ENCODE data around the gene HDAC3.

HDAC3 gene

GRCh38 chr5:141640051-141640415 lies 3.4 kb upstream of the HDAC3 start:
- no peak overlapping the region for H3K4me3 ChIP-seq (ENCODE audit: low read length)
- no peak for DNase-seq (ENCODE audit: low read depth)
- TF ChIP-seq, protein P1, sequence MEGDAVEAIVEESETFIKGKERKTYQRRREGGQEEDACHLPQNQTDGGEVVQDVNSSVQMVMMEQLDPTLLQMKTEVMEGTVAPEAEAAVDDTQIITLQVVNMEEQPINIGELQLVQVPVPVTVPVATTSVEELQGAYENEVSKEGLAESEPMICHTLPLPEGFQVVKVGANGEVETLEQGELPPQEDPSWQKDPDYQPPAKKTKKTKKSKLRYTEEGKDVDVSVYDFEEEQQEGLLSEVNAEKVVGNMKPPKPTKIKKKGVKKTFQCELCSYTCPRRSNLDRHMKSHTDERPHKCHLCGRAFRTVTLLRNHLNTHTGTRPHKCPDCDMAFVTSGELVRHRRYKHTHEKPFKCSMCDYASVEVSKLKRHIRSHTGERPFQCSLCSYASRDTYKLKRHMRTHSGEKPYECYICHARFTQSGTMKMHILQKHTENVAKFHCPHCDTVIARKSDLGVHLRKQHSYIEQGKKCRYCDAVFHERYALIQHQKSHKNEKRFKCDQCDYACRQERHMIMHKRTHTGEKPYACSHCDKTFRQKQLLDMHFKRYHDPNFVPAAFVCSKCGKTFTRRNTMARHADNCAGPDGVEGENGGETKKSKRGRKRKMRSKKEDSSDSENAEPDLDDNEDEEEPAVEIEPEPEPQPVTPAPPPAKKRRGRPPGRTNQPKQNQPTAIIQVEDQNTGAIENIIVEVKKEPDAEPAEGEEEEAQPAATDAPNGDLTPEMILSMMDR (conservative IDR thresholded peaks at IDR 0.05; ENCODE audit: low read depth, low read length), result no peak

DNA sequence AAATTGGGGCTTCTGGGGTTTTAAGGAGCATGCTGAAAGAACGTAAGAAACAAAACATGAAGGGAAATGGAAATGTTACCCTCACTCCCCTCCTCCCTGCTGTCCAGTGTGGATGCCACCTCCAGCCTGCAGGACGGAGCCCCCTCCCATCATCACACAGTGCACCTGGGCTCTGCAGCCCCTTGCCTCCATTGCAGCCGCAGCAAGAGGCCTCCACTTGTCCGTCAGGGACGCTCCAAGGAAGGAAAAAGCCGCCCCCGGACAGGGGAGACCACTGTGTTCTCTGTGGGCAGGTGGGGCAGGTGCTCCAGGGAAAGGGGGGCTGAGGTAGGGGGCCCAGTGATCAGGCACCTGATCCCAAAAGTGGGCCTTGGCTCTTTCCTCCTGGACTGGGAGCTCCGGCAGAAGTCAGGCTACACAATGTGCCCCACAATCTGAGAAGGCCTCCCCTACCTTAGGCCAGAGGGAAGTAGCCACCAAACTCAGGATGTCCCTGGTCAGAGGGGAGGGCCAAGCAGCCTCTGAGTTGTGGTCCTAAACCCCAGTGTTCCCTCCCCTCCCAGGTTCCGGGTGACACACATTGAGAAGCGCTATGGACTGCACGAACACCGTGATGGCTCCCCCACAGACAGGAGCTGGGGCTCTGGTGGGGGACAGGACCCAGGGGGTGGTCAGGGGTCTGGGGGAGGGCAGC lies 2.9 kb upstream of the HDAC3 start:
- TF ChIP-seq, protein P1 (conservative IDR thresholded peaks at IDR 0.05; ENCODE audit: low read depth, low read length), result no peak
- no peak for DNase-seq (ENCODE audit: low read depth)
- no peak overlapping the region for H3K4me3 ChIP-seq (ENCODE audit: low read length)

DNA sequence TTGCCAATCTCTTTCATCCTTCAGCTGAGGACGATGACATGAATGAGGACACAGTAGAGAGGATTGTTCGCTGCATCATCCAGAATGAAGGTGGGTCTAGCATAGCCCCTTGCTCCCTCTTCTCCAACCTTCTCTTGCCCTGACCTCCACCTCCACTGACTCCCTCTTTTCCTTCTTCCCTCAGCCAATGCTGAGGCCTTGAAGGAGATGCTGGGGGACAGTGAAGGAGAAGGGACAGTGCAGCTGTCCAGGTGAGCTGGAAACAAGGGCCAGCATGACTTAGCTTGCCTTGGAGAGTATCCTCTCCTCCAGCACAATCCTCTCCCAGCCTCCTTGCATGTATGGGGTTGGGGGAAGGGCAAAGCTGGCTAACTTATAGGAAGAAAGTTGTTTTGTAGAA lies 2.1 kb upstream of the HDAC3 start:
- TF ChIP-seq, protein P1 (conservative IDR thresholded peaks at IDR 0.05; ENCODE audit: low read depth, low read length), result no peak
- no peak for DNase-seq (ENCODE audit: low read depth)
- H3K4me3 ChIP-seq (ENCODE audit: low read length), result no peak overlapping the region

GRCh38 chr5:141637767-141638419 lies 1.2 kb upstream of the HDAC3 start:
- TF ChIP-seq, protein P1 (conservative IDR thresholded peaks at IDR 0.05; ENCODE audit: low read depth, low read length), result peak; percentile 34
- peak overlapping the region; percentile 99 for H3K4me3 ChIP-seq (ENCODE audit: low read length)
- DNase-seq (ENCODE audit: low read depth), result no peak

DNA sequence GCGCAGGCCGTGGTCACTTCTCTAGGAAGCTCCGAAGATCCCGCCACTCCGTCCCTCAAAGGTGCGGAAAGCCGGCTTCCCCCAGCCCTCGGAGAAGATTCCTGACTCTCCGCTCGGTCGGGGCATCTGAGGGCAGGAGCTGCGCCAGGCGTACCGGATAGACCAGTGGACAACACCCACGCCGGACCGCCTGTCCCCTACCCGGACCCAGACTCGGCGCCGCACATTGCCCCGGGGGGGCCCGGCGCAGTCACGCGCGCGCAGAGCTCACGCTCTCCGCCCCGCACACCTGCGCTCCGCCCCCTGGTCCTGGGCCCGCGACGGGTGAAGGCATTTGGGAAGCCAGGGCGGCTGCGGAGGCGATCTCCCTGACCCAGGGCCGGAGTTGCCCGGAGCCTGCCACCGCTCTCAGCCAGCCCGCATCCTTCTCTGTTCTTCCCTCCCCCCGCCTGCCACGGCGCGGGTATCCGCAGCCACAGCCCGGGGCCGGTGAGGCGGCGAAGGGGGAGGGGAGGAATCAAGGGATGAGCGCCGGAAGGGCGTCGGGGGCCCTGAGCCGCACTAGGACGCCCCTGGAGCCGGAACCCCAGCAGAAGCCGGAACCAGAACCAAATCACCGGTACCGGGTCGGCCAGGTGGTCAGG lies 596 bp upstream of the HDAC3 start:
- peak overlapping the region; percentile 99 for H3K4me3 ChIP-seq (ENCODE audit: low read length)
- no peak for DNase-seq (ENCODE audit: low read depth)
- TF ChIP-seq, protein P1 (conservative IDR thresholded peaks at IDR 0.05; ENCODE audit: low read depth, low read length), result no peak

DNA sequence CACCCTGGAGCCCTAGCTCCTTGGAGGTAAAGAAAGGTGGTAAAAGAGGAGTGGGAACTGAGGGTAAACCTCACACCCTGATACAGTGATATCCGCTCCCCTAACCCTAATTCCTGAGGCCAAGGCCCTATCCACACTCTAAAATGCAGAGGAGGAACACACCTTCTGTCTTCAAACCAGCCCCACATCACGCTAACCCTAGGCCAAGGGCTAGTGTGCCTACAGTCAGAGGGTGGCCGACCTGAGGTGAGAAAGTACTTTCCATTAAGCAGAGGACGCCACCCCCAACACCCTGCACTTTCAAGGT lies 590 bp downstream of the HDAC3 start:
- H3K4me3 ChIP-seq (ENCODE audit: low read length), result peak overlapping the region; percentile 99
- DNase-seq (ENCODE audit: low read depth), result no peak
- TF ChIP-seq, protein P1 (conservative IDR thresholded peaks at IDR 0.05; ENCODE audit: low read depth, low read length), result no peak

DNA sequence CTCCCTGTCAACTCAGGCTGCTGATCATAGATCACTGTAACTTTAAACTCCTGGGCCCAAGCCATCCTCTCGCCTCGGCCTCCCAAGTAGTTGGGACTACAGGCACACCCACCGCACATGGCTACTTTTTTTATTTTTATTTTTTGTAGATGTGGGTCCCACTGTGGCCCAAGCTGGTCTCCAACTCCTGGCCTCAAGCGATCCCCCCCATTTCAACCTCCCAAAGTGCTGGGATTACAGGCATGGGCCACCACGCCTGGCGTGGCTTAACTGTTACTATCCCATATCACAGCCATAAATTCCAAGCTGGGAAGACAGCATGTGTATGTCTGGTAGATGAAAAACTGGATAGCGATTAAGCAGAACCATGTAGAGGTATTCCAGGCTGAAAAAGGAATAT lies 1.0 kb downstream of the HDAC3 start:
- TF ChIP-seq, protein P1 (conservative IDR thresholded peaks at IDR 0.05; ENCODE audit: low read depth, low read length), result no peak
- DNase-seq (ENCODE audit: low read depth), result no peak
- peak overlapping the region; percentile 99 for H3K4me3 ChIP-seq (ENCODE audit: low read length)
